Gastrocnemius medialis (tissue), 4 donors: ENCODE results near the gene SRP68.

ENCODE experiments used
- POLR2A ChIP-seq, 2 donors: fragments of 450-650 bp; IDR thresholded peaks; one replicate each; pipeline ENCODE4 v1.6.1; 2017; ENCODE audit warnings: antibody characterized with exemption in 2 of 2, mild to moderate bottlenecking in 2 of 2, moderate library complexity in 2 of 2
- TF ChIP-seq, protein P1 (sequence below), 5 experiments: fragments of 450-650 bp in 3 of 5; fragments of 200-600 bp in 2 of 5; sonication (generic) in 2 of 5; IDR thresholded peaks in 4 of 5; conservative IDR thresholded peaks in 1 of 5; 1 replicate in 4 of 5; 2 replicates in 1 of 5; pipeline ENCODE4 v1.5.1; 2016 to 2019; ENCODE audit warnings: antibody characterized with exemption in 5 of 5, mild to moderate bottlenecking in 3 of 5, moderate library complexity in 3 of 5

- TF ChIP-seq POLR2A (IDR thresholded peaks at IDR 0.05), result no peak
- TF ChIP-seq, protein P1, sequence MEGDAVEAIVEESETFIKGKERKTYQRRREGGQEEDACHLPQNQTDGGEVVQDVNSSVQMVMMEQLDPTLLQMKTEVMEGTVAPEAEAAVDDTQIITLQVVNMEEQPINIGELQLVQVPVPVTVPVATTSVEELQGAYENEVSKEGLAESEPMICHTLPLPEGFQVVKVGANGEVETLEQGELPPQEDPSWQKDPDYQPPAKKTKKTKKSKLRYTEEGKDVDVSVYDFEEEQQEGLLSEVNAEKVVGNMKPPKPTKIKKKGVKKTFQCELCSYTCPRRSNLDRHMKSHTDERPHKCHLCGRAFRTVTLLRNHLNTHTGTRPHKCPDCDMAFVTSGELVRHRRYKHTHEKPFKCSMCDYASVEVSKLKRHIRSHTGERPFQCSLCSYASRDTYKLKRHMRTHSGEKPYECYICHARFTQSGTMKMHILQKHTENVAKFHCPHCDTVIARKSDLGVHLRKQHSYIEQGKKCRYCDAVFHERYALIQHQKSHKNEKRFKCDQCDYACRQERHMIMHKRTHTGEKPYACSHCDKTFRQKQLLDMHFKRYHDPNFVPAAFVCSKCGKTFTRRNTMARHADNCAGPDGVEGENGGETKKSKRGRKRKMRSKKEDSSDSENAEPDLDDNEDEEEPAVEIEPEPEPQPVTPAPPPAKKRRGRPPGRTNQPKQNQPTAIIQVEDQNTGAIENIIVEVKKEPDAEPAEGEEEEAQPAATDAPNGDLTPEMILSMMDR (IDR thresholded peaks at IDR 0.05 in 4 of 5, conservative IDR thresholded peaks at IDR 0.05 in 1 of 5), result no peak
These were observed 34.4 kb upstream of the SRP68 start for GRCh38 chr17:76106703-76107102.
